Measurements from ENCODE around the gene RPL38. TPM values are rescaled to one million over a fixed set of nuclear protein-coding genes. Genes with fewer than 3 reads are reported as not detected.

The RPL38 gene
- total and polyA plus RNA-seq, 2 donors (not counting 1 experiment from before 2014, with no cell fraction given): 722 to 1,550 TPM

DNA sequence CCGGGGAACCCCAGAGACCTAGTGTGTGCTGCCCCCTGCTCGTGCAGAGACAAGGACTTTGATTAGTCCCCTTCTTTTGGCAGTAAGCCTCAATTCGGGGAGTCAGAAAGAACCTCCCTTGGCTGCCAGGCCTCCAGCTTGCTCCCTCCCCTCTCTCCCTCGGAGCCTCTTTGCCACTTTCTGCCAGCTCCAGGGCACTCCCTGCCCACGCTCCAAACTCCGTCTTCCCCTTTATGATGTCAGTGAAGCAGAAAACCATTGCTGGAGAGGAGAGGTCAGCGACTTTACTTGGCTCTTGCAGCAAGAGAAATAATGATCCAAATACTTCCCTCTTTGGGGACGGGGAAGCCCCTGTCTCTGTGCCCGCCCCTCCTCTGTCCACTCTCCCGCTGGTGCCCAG, 38.0 kb downstream of the RPL38 start:
- intact Hi-C loops (cut with micrococcal nuclease): no loop called here
- Mint-ChIP-seq H3K27me3 (no peaks in the 10 kb centered on the region), H3K27ac (no peak overlapping the region), H3K4me1 (no peaks in the 10 kb centered on the region), H3K4me3 (no peak overlapping the region), H3K9me3 (ENCODE audit: insufficient read depth) (no peaks in the 10 kb centered on the region)
- H3K4me3 ChIP-seq (ENCODE audit: control extremely low read depth in 1 of 5, extremely low read depth in 1 of 5, insufficient read depth in 1 of 5, low read depth in 2 of 5, low read length in 4 of 5): no peak overlapping the region
- DNase-seq (no peak), ATAC-seq (ENCODE audit: low read depth) (no peak)
- CTCF ChIA-PET: no interaction called here
- 90% methylated on average over 9 of the region's 10 CpGs for WGBS (ENCODE audit: insufficient coverage)
- no peaks in the 10 kb centered on the region for H3K9me3 ChIP-seq (ENCODE audit: control extremely low read depth in 1 of 3, control insufficient read depth in 2 of 3, insufficient read depth in 1 of 3, low read length in 2 of 3)
- H2AFZ ChIP-seq (ENCODE audit: insufficient read depth, low read depth, low read length, poor library complexity, severe bottlenecking): no peak overlapping the region
- no peaks in the 10 kb centered on the region for H3K79me2 ChIP-seq (ENCODE audit: control insufficient read depth, insufficient read depth, low read length)
- no peak overlapping the region for H3K9ac ChIP-seq (ENCODE audit: low read length)
- no peaks in the 10 kb centered on the region for H4K20me1 ChIP-seq (ENCODE audit: control insufficient read depth, insufficient read depth, low read length, poor library complexity, severe bottlenecking)
- POLR2A ChIA-PET: no interaction called here
- no peaks in the 10 kb centered on the region for H3K27me3 ChIP-seq (replicated peaks in 1 of 4; ENCODE audit: control extremely low read depth in 1 of 4, control insufficient read depth in 3 of 4, insufficient read depth in 4 of 4, low read length in 3 of 4)
- H3K4me1 ChIP-seq (ENCODE audit: control insufficient read depth in 2 of 2, insufficient read depth in 2 of 2, low read length in 2 of 2): no peaks in the 10 kb centered on the region
- no peak overlapping the region for H3K27ac ChIP-seq (ENCODE audit: low read length in 2 of 2)
- no peak for TF ChIP-seq CTCF (IDR thresholded peaks at IDR 0.05)
- TF ChIP-seq EZH2 (IDR thresholded peaks at IDR 0.05; ENCODE audit: borderline replicate concordance, insufficient read depth, low read depth, low read length, poor library complexity, severe bottlenecking): no peak
- no peak overlapping the region for H3K4me2 ChIP-seq (replicated peaks; ENCODE audit: low read depth, low read length, poor library complexity, severe bottlenecking)
- no peaks in the 10 kb centered on the region for H3K36me3 ChIP-seq (replicated peaks in 1 of 2; ENCODE audit: control extremely low read depth in 1 of 2, control insufficient read depth in 1 of 2, extremely low read depth in 1 of 2, insufficient read depth in 2 of 2, low read length in 1 of 2)

DNA sequence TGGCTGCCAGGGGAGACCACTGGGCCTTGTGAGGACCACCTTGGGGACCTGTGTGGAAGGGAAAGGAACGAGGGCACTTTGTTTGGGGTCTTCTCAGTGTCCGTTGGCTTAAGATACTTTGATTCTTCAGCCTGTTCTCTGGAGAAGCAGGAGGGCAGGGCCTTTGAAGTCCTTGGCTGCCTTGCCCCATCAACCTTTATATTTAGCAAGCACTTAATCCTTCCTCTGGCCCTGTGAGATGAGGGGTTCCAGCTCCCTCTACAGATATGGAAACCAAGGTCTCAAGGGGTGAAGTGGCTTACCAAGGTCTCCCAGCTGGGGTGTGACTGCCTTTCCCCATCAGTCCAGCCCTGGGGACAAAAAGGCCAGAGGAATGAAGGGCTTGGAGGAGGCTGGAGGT, 38.4 kb downstream of the RPL38 start:
- H3K4me1 ChIP-seq (ENCODE audit: control insufficient read depth in 2 of 2, insufficient read depth in 2 of 2, low read length in 2 of 2): no peaks in the 10 kb centered on the region
- H3K36me3 ChIP-seq (replicated peaks in 1 of 2; ENCODE audit: control extremely low read depth in 1 of 2, control insufficient read depth in 1 of 2, extremely low read depth in 1 of 2, insufficient read depth in 2 of 2, low read length in 1 of 2): no peaks in the 10 kb centered on the region
- intact Hi-C loops (cut with micrococcal nuclease): no loop called here
- Mint-ChIP-seq H3K4me1 (no peaks in the 10 kb centered on the region), H3K4me3 (no peak overlapping the region), H3K27ac (no peak overlapping the region), H3K9me3 (ENCODE audit: insufficient read depth) (no peaks in the 10 kb centered on the region), H3K27me3 (no peaks in the 10 kb centered on the region)
- H3K27me3 ChIP-seq (replicated peaks in 1 of 4; ENCODE audit: control extremely low read depth in 1 of 4, control insufficient read depth in 3 of 4, insufficient read depth in 4 of 4, low read length in 3 of 4): no peaks in the 10 kb centered on the region
- WGBS (ENCODE audit: insufficient coverage): no CpG with 5 or more reads among the region's 2 CpGs
- no peak overlapping the region for H3K4me2 ChIP-seq (replicated peaks; ENCODE audit: low read depth, low read length, poor library complexity, severe bottlenecking)
- TF ChIP-seq EZH2 (IDR thresholded peaks at IDR 0.05; ENCODE audit: borderline replicate concordance, insufficient read depth, low read depth, low read length, poor library complexity, severe bottlenecking) (no peak), CTCF (IDR thresholded peaks at IDR 0.05) (no peak)
- CTCF ChIA-PET: no interaction called here
- ATAC-seq (ENCODE audit: low read depth) (no peak), DNase-seq (no peak)
- no peaks in the 10 kb centered on the region for H3K9me3 ChIP-seq (ENCODE audit: control extremely low read depth in 1 of 3, control insufficient read depth in 2 of 3, insufficient read depth in 1 of 3, low read length in 2 of 3)
- no peaks in the 10 kb centered on the region for H4K20me1 ChIP-seq (ENCODE audit: control insufficient read depth, insufficient read depth, low read length, poor library complexity, severe bottlenecking)
- POLR2A ChIA-PET: no interaction called here
- no peak overlapping the region for H3K27ac ChIP-seq (ENCODE audit: low read length in 2 of 2)
- no peak overlapping the region for H3K9ac ChIP-seq (ENCODE audit: low read length)
- no peak overlapping the region for H2AFZ ChIP-seq (ENCODE audit: insufficient read depth, low read depth, low read length, poor library complexity, severe bottlenecking)
- H3K4me3 ChIP-seq (ENCODE audit: control extremely low read depth in 1 of 5, extremely low read depth in 1 of 5, insufficient read depth in 1 of 5, low read depth in 2 of 5, low read length in 4 of 5): no peak overlapping the region
- H3K79me2 ChIP-seq (ENCODE audit: control insufficient read depth, insufficient read depth, low read length): no peaks in the 10 kb centered on the region
